Measurements from ENCODE around the gene TNRC6C.
"Not testable (repeated sequence)": the region's sequence is repeated elsewhere in the genome, so short reads cannot be mapped to it uniquely, and the experiment has no call there.

TNRC6C gene

GRCh38 chr17:78129351-78130089 is 171.0 kb downstream of the TNRC6C start:
- peak; percentile 63 for DNase-seq

- DNase-seq = no peak
Measured at GRCh38 chr17:78130090-78130436, 171.6 kb downstream of the TNRC6C start.

GRCh38 chr17:78130437-78131101 is 172.1 kb downstream of the TNRC6C start, which contains the start of gene TMC8:
Gene TMC8, plus strand, starts transcription at chr17:78130771. Its CDS starts 818 bp downstream, at chr17:78131589.
- peak; percentile 94 for DNase-seq

GRCh38 chr17:78131172-78132083 is 172.9 kb downstream of the TNRC6C start:
- DNase-seq = peak; percentile 50

- DNase-seq = peak; percentile 81
Measured at GRCh38 chr17:78132084-78132676, 173.7 kb downstream of the TNRC6C start.

- no peak for DNase-seq
Measured at GRCh38 chr17:78132767-78133178, 174.3 kb downstream of the TNRC6C start.

- DNase-seq = no peak
Measured at GRCh38 chr17:78133179-78133951, 174.9 kb downstream of the TNRC6C start.

- peak; percentile 86 for DNase-seq
Measured at GRCh38 chr17:78133971-78134898, 175.7 kb downstream of the TNRC6C start.

GRCh38 chr17:78134899-78135385 is 176.4 kb downstream of the TNRC6C start:
- no peak for DNase-seq

GRCh38 chr17:78135858-78136500 is 177.5 kb downstream of the TNRC6C start:
- no peak for DNase-seq

GRCh38 chr17:78137392-78138203 is 179.1 kb downstream of the TNRC6C start:
- DNase-seq = peak; percentile 62

- no peak for DNase-seq
Measured at GRCh38 chr17:78138204-78139060, 179.9 kb downstream of the TNRC6C start.

- not testable (repeated sequence) for DNase-seq
Measured at GRCh38 chr17:78139861-78140168, 181.3 kb downstream of the TNRC6C start.

GRCh38 chr17:78140169-78141051 is 181.9 kb downstream of the TNRC6C start:
- DNase-seq = peak; percentile 99

GRCh38 chr17:78141437-78142118 is 183.1 kb downstream of the TNRC6C start:
- DNase-seq = no peak

GRCh38 chr17:78142119-78142861 is 183.8 kb downstream of the TNRC6C start:
- no peak for DNase-seq

All from activated CD4-positive, alpha-beta T cell treated with anti-CD3 and anti-CD28 coated beads, Interleukin-2, amount 50 U/mL, for 16 hours (primary cell).